ENCODE measurements around the gene NPTX1.

NPTX1 gene

DNA sequence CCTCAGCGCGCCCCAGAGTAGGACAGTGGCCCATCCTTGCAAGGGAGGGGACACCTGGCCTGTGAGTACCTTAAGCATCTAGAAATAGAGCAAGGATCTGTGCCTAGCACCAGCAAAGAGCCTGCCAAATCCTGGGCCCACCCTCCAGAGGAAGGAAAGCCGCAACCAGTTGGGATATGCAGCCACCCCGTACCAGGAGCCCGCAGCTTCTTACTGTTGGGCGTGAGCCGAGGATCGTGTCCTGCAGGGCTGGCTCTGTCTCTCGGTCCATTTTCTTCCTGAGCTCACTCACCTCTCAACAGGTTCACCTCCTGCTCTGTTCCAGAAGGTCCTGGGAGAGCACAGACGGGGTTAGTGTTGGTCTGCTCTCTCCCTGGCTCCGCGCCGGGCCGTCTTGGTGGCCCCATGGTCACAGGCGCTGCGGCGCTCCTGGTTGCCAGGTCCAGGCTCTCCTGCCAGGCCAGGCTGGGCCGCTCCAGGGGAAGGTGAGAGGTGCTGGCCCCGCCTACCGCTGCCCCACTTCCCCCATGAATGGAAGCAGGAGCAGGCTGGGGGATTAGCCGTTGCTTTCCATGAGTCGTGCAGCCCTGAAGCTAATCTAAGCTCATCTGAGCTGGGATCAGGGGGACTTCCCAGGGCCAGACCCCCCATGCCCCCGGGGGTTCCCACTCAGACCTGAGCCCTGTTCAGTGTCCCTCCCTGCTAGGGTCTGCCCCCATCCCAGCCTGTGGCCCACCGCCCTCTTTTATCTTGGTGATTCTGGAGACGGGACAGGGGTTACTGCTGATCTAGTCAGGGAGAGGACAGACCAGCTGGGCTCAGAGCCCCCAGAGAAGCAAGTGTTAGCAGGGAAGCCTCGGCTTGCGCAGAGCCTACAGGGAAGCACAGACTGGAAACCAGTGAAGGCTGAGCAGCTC lies 48.8 kb downstream of the NPTX1 start:
- no peak for DNase-seq (ENCODE audit: extremely low read depth, low read depth)
- no peak for TF ChIP-seq CTCF (IDR thresholded peaks at IDR 0.05; ENCODE audit: low read depth, low read length)

DNA sequence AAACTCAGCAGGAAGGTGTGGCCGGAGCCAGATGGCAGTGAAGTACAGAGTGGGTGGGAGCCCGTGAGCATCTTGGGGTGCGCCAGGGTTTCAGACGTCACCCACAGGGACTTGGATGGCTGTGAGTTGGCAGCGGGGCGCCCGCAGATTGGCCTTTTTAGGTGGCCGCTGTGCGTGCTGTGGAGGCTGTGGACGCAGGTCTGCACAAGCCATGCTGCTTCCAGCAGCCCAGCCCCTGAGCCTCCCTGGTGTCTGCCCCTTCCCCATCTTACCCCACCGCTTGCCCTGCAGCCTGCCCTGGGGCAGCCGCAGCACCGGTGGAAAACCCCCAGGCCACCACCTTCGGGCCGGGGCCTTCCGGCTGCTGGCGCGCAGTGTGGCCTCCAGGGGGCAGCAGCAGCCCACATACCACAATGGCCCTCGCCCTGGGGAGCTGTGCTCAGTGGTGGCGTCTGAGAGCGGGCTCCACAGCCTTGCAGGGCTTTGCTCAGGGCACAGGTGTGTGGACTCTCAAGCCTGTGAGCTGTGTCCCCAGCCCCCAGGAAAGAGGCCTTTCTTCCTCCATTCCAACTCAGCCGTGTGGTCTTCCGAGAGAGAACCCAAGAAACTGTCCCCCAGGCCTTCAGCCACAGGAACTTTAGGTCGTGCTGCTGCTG lies 49.6 kb downstream of the NPTX1 start:
- peak; percentile 10 for DNase-seq (ENCODE audit: extremely low read depth, low read depth)
- TF ChIP-seq CTCF (IDR thresholded peaks at IDR 0.05; ENCODE audit: low read depth, low read length) = peak; percentile 94

- DNase-seq (ENCODE audit: extremely low read depth, low read depth) = no peak
- TF ChIP-seq CTCF (IDR thresholded peaks at IDR 0.05; ENCODE audit: low read depth, low read length) = no peak
These were observed 50.5 kb downstream of the NPTX1 start for GRCh38 chr17:80425835-80426426.

GRCh38 chr17:80424878-80425765 lies 51.3 kb downstream of the NPTX1 start:
- no peak for TF ChIP-seq CTCF (IDR thresholded peaks at IDR 0.05; ENCODE audit: low read depth, low read length)
- DNase-seq (ENCODE audit: extremely low read depth, low read depth) = no peak

DNA sequence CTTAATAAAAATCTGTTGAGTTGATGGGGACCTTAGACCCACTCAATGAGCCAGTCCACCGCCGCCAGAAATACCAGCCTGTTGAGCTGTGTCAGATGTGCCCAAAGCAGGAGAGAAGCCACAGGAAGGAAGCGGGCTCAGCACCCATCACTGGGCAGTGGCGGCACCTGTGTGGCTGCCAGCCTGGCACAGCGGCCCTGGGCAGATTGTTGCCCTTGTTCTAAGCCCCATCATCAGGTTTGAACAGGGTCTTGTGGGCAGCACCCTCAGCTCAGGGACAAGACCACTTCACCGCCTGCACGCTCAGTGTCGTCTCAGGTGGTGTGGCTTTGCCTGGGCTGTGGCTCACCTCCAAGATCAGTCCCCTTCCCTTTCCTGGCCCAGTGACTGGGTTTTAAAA lies 52.1 kb downstream of the NPTX1 start:
- TF ChIP-seq CTCF (IDR thresholded peaks at IDR 0.05; ENCODE audit: low read depth, low read length) = no peak
- no peak for DNase-seq (ENCODE audit: extremely low read depth, low read depth)

- no peak for DNase-seq (ENCODE audit: extremely low read depth, low read depth)
- TF ChIP-seq CTCF (IDR thresholded peaks at IDR 0.05; ENCODE audit: low read depth, low read length) = no peak
These were observed 52.7 kb downstream of the NPTX1 start for GRCh38 chr17:80423536-80424225.

Data from AG09319 (cell line).